AG09309 (cell line): ENCODE data around the gene GIMAP1.

ENCODE experiments used
- DNase-seq: peaks from one replicate; pipeline ENCODE4 v3.0.0-alpha.2; 2010; ENCODE audit warnings: low read depth
- H3K4me3 ChIP-seq: 2 replicates; pipeline ENCODE4 v1.5.1; 2011; ENCODE audit warnings: mild to moderate bottlenecking, low read depth, low read length, moderate library complexity; ENCODE audit not compliant: control insufficient read depth
- CTCF ChIP-seq: IDR thresholded peaks from 2 replicates; pipeline ENCODE4 v1.5.1; 2011; ENCODE audit warnings: mild to moderate bottlenecking, low read depth, low read length, inconsistent platforms; ENCODE audit not compliant: insufficient read depth, control insufficient read depth; ENCODE audit errors: missing control alignments

Gene GIMAP1

GRCh38 chr7:150745086-150745485 is 28.7 kb downstream of the GIMAP1 start:
- no peak for TF ChIP-seq CTCF
- no peak overlapping the region for H3K4me3 ChIP-seq
- DNase-seq = no peak

- no peak for TF ChIP-seq CTCF
- no peak overlapping the region for H3K4me3 ChIP-seq
- DNase-seq = no peak
Measured at GRCh38 chr7:150745876-150746275, 29.5 kb downstream of the GIMAP1 start.

- no peak for TF ChIP-seq CTCF
- no peak overlapping the region for H3K4me3 ChIP-seq
- DNase-seq = no peak
Measured at GRCh38 chr7:150746921-150747320, 30.5 kb downstream of the GIMAP1 start.

- H3K4me3 ChIP-seq = no peak overlapping the region
- no peak for TF ChIP-seq CTCF
Measured at GRCh38 chr7:150748376-150748775, 32.0 kb downstream of the GIMAP1 start.

GRCh38 chr7:150751702-150752101 is 35.3 kb downstream of the GIMAP1 start:
- no peak for TF ChIP-seq CTCF
- DNase-seq = no peak
- no peak overlapping the region for H3K4me3 ChIP-seq

More at GRCh38 chr7:150748376-150748775, 32.0 kb downstream of the GIMAP1 start:
- no peak for DNase-seq

- no peak for DNase-seq
- no peak for TF ChIP-seq CTCF
- H3K4me3 ChIP-seq = no peak overlapping the region
Measured at GRCh38 chr7:150753239-150753638, 36.8 kb downstream of the GIMAP1 start.
